D721Med (cell line): Measurements from ENCODE around the gene CCT5.

Experiments
- DNase-seq: peaks from one replicate; pipeline ENCODE4 v3.0.0; 2011; ENCODE audit warnings: low spot score; ENCODE audit not compliant: insufficient read length
- FAIRE-seq: peaks from 2 replicates; lab custom pipeline; 2011; peaks lifted over from hg19 to GRCh38; lab: Jason Lieb, UNC
- CTCF ChIP-seq: IDR thresholded peaks from 2 replicates; pipeline ENCODE4 v1.5.1; 2012; ENCODE audit warnings: mild to moderate bottlenecking, control low read depth; ENCODE audit not compliant: insufficient read depth; ENCODE audit errors: missing control alignments

CCT5 gene

GRCh38 chr5:10290438-10290837 lies 40.4 kb downstream of the CCT5 start:
- no peak for TF ChIP-seq CTCF
- FAIRE-seq = no peak
- no peak for DNase-seq

- FAIRE-seq = no peak
Observed at GRCh38 chr5:10291692-10292339, 41.7 kb downstream of the CCT5 start.

DNA sequence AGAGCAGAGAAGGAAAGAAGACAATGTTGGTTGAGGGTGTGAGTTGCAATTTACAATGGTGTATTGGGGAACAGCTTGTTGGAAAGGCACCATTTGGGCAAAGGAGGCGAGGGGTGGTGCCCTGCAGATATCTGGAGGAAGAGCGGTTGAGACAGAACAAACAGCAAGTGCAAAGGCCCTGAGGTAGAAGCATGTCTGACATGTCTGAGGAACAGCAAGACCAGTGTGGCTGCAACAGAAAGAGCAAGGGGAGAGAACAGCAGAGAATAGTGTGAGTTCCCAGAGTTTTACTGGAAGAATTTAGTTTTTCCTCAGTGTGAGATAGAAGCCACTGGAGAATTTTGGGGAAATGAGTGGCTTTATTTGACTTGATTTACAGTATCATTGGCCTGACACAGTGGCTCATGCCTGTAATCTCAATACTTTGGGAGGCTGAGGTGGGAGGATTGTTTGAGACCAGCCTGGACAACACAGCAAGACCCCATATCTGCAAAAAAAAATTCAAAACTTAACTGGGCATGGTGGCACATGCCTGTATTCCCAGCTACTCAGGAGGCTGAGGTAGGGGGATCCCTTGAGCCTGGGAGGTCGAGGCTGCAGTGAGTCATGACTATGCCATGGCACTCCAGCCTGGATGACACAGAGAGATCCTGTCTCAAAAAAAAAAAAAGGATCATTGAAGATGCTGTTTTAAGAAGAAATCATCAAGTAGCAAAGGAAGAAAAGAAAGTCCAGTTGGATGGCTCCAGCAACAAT lies 44.0 kb downstream of the CCT5 start:
- FAIRE-seq = no peak
- no peak for TF ChIP-seq CTCF
- no peak for DNase-seq

More at GRCh38 chr5:10291692-10292339, 41.7 kb downstream of the CCT5 start:
- TF ChIP-seq CTCF = no peak
- no peak for DNase-seq

DNA sequence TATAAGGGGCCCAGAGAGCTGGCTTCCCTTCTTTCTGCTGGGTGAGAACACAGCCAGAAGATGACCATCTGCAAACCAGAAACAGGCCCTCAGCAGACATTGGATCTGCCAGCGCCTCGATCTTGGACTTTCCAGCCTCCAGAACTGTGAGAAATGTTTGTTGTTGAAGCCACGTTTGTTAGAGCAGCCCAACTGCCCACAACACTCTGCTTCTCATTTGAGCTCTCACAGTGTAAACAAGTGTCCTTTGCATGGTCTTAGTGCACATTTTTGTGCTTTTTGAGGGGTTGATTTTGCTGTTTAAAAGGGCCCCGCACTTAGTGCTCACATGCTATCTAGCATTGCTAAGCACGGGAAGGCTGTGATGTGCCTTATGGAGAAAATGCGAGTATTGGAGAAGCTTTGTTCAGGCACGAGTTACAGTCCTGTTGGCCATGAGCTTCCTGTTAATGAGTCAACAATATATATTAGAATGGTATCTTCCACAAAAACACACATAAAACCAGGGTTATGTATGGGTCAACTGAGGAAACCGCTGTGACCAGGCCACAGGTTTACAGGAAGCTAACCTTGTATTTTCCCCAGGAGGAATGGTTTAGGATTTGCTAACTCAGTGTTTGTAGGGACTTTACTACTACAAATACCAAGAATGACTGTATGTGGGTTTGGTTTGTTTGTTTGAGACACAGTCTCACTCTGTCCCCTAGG lies 45.7 kb downstream of the CCT5 start:
- no peak for TF ChIP-seq CTCF
- FAIRE-seq = no peak
- DNase-seq = no peak

- TF ChIP-seq CTCF = no peak
- DNase-seq (no peak), FAIRE-seq (no peak)
Observed at GRCh38 chr5:10297646-10298204, 47.6 kb downstream of the CCT5 start.

DNA sequence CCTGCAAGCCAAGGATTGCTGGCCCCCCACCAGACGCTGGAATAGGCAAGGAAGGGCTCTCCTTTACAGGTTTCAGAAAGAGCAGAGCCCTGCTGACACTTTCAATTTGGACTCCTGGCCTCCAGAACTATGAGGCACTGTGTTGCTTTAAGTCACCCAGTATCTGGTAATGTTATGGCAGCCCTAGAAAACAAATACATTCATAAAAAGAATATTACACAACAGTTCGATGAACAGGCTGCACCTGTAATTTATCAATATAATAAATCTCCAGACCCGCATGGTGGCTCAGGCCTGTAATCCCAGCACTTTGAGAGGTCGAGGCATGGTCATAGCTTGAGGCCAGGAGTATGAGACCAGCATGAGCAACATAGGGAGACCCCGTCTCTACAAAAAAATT lies 50.2 kb downstream of the CCT5 start:
- no peak for TF ChIP-seq CTCF
- FAIRE-seq (no peak), DNase-seq (no peak)
